ENCODE measurements around the gene NMB.
A peak's percentile ranks its signal among the peaks of the same experiment; 100 is the strongest.
"Not testable (repeated sequence)": the region's sequence is repeated elsewhere in the genome, so short reads cannot be mapped to it uniquely, and the experiment has no call there.

NMB gene, protein sequence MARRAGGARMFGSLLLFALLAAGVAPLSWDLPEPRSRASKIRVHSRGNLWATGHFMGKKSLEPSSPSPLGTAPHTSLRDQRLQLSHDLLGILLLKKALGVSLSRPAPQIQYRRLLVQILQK

GRCh38 chr15:84658080-84658787 is at the start of gene NMB:
Gene NMB, minus strand, starts transcription at chr15:84658199. Its CDS starts 47 bp downstream, at chr15:84658152.
- DNase-seq, result peak; percentile 82

GRCh38 chr15:84703808-84704207 is 45.8 kb upstream of the NMB start:
- DNase-seq, result no peak

DNA sequence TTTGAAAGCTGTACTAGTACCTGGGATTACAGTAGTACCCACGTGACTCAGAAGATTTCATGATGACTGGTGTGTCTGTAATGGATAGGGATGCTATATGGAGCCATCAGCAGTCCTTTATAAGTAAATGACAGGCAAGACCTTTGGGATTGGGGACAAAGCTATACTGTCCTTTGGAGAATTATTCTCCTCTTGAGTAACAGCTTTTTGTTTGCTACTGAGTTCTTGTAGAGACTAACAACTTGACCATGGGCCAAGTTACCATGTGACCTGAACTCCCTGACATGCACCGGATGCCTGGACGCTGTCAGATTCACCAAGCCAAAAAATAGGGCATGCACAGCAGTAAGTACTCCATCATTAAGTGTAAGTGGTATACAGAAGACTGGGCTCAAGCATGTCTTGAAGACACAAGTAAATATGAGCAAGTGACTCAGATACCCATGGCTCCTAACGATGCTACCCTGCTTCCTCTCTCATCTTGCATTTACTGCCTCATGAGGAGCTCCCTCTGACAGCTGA is 45.0 kb upstream of the NMB start:
- DNase-seq, result no peak

- no peak for DNase-seq
These were observed 41.7 kb upstream of the NMB start for GRCh38 chr15:84699538-84700191.

DNA sequence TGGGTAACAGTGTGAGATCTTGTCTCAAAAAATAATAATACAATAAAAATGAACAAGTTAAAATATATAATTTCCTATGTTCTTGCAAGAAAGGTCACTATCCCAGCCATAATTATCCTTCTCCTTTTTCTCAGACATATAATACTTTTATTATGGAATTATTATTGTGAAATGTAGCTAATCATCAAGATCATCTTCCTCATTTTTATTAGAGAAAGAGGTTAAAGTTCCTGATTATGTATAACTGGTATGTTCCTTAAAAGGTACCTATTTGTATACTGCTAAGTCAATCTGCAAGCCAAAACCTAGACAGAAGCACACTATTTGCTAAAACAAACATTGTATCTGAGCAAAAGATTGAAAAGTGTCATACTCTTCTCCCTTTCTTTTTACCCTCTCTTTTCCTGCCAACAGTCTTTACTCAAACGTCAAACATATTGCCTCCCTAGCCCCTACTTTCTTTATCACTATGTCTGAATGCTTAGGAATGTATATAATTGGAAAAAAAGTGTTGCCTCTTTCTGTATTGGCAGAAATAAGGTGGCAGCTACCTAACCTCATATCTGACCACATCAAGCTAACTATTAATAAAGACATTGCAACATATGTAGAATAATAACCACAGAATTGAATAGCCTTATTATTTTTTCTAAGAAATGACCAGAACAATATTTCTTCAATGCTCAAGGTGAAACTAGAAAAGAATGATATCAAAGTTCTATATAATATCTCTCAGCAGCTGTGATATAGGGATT is 39.4 kb upstream of the NMB start:
- DNase-seq, result no peak

GRCh38 chr15:84696757-84697156 is 38.8 kb upstream of the NMB start:
- no peak for DNase-seq

- DNase-seq, result no peak
These were observed 32.3 kb upstream of the NMB start for GRCh38 chr15:84690342-84690741.

GRCh38 chr15:84689858-84690257 is 31.9 kb upstream of the NMB start:
- no peak for DNase-seq

GRCh38 chr15:84686446-84686845 is 28.4 kb upstream of the NMB start:
- not testable (repeated sequence) for DNase-seq

- no peak for DNase-seq
These were observed 27.3 kb upstream of the NMB start for GRCh38 chr15:84685304-84685703.

- no peak for DNase-seq
These were observed 26.1 kb upstream of the NMB start for GRCh38 chr15:84684092-84684491.

GRCh38 chr15:84681831-84682230 is 23.8 kb upstream of the NMB start:
- DNase-seq, result no peak

- DNase-seq, result no peak
These were observed 13.2 kb upstream of the NMB start for GRCh38 chr15:84671211-84671610.

- no peak for DNase-seq
These were observed 11.7 kb upstream of the NMB start for GRCh38 chr15:84669726-84670125.

DNA sequence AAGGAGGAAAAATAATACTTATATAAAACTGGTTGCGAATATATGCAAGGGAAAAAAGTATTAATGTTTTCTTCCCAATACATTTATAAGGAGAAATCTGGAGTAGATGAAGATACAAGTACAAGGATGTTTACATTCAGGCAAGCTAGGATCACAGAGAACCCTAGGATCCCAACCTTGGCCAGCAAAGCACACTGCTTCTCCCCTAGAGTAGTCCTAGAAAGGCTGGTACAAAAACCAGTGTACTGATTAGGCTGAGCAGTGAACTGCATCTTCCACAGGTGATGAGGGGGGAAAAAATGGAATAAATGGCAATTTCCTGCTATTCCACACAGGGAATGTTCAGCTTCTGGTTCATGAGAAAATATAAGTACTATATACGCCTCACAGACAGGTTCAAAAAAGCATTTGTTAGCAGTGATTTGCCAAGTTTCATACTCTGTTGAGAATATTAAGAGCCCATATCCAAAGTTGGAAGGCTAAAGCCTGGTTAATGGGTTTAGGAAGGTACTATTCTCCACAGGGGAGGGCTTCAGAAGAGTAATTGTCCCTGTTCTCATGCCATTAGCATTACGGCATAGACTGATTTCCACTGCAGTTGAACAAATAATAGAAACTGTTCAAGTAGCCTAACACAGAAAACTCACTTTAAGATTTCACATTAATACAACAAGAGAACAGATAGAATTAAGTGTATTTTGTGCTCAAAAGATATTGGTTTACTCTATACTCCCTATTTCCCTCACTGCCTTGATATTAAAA is 10.4 kb upstream of the NMB start:
- DNase-seq, result no peak

DNA sequence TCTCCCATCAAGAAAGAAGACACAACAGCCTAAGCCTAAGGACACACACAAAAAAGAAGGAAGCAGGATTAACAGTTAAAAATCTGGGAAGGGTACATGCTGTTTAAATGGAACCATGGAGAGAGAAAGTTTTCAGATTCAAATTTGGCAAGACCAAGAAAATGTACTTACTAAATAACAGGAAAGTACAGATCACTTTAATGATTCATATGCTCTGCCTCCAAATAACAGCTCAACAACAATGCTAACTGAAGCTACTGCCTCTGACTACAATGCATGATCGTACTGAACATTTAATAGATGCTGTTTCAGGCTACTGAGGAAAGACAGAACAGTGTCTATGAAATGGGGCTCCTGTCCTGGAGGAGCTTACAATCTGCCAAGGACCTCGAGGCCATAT is 8.4 kb upstream of the NMB start:
- no peak for DNase-seq

DNA sequence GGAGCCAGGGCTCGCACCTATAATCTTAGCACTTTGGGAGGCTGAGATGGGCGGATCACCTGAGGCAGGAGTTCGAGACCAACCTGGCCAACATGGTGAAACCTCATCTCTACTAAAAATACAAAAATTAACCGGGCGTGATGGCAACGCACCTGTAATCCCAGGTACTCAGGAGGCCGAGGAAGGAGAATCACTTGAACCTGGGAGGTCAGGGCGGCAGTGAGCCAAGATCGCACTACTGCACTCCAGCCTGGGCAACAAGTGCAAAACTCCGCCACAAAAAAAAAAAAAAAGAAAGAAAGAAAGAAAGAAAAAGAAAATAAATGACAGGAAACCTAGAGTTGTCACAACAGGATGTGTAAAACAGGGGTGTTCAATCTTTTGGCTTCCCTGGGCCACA is 3.0 kb upstream of the NMB start:
- no peak for DNase-seq

GRCh38 chr15:84659904-84660781 is 2.1 kb upstream of the NMB start:
- no peak for DNase-seq

DNA sequence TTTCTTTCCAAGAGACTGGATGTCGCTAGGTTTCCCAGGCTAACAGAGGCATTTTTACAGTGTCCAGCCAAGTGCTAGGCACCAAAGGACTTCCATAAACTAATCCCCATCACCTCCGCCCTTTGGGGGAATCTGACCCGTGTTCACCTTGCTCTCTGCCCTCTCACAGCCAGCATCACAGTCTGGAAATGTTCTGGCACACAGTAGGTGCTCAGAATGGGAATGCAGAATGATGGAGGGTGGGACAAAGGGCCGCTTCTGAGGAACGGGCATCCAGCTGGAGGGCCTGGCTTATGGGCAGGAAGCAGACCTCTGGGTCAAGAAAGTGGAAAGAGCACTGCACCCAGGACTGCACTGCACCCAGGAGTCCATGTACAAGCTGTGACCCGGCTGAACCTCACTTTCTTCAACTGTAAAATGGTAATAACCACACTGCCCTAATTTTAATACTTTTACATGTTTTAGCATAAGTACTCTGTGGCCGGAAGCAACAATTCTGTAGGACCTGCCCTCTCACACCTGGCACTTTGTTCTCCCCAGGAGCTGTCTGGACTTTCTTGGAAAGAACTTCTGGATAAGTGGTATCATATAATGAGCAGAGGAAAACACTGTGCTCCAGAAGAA is 901 bp upstream of the NMB start:
- no peak for DNase-seq

DNA sequence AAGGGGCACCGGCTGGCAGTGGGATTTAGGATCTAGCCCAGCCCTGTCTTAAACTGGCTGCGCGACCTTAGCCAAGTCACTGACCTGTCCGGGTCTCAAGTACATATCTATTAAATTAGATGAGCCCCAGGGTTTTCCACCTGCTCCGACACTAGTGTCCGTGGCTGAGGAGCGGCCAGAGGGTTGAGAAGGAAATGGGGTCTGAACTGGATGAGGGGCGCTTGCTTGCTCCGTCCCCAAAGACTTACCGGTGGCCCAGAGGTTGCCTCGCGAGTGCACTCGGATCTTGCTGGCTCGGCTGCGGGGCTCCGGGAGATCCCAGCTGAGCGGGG is 285 bp downstream of the NMB start:
- no peak for DNase-seq

DNA sequence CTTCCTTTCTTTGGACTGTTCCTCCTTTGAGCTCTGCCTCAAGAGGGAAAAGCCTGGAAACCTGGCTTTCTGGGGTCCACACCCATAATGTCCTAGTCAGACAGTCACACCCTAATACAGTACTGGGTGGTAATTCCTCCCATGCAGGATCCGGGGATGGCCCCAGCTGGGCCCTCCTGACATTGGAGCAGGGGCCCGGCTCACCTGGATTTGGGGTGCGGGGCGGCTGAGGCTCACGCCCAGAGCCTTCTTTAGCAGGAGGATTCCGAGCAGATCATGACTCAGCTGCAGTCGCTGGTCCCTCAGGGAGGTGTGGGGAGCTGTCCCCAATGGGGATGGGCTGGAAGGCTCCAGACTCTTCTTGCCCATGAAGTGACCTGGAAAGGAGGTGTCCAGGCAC is 1.0 kb downstream of the NMB start:
- DNase-seq, result no peak
